Sigmoid colon (tissue), 7 donors: ENCODE measurements around the gene DAPL1. TPM values are rescaled to one million over a fixed set of nuclear protein-coding genes. Genes with fewer than 3 reads are reported as not detected.

Experiments
- DNase-seq: peaks from one replicate; pipeline ENCODE4 v3.0.0-alpha.2; 2019
- H3K27ac ChIP-seq, 4 donors: fragments of 200-600 bp; sonication (generic); one replicate each; pipeline ENCODE4 v1.5.1; 2016 to 2019; ENCODE audit warnings: mild to moderate bottlenecking in 1 of 4
- H3K27me3 ChIP-seq, 3 donors: fragments of 200-600 bp; sonication (generic); one replicate each; pipeline ENCODE4 v1.5.1; 2019; ENCODE audit warnings: mild to moderate bottlenecking in 1 of 3
- H3K36me3 ChIP-seq, 4 donors: fragments of 200-600 bp; sonication (generic); one replicate each; pipeline ENCODE4 v1.5.1; 2016 to 2019
- H3K4me1 ChIP-seq, 4 donors: fragments of 200-600 bp; sonication (generic); one replicate each; pipeline ENCODE4 v1.5.1; 2017 to 2019
- H3K4me3 ChIP-seq, 4 donors: fragments of 200-600 bp; sonication (generic); one replicate each; pipeline ENCODE4 v1.5.1; 2017 to 2019; ENCODE audit warnings: mild to moderate bottlenecking in 2 of 4, moderate library complexity in 1 of 4
- H3K9me3 ChIP-seq, 4 donors: fragments of 200-600 bp in 3 of 4; sonication (generic) in 3 of 4; one replicate each; pipeline versions ENCODE4 v1.5.1 to v1.6.1; 2013 to 2019
- EP300 ChIP-seq, 4 donors: sonication (generic); formaldehyde crosslinking; IDR thresholded peaks; one replicate each; pipeline ENCODE4 v1.6.1; 2017; ENCODE audit warnings: antibody characterized with exemption in 4 of 4
- POLR2A ChIP-seq, 2 donors: fragments of 450-650 bp; IDR thresholded peaks; one replicate each; pipeline ENCODE4 v1.6.1; 2016; ENCODE audit warnings: antibody characterized with exemption in 2 of 2, mild to moderate bottlenecking in 2 of 2, moderate library complexity in 2 of 2
- POLR2AphosphoS5 ChIP-seq, 4 donors: sonication (generic); formaldehyde crosslinking; IDR thresholded peaks; one replicate each; pipeline ENCODE4 v1.6.1; 2017; ENCODE audit warnings: antibody characterized with exemption in 4 of 4
- WGBS, 2 donors: extraction: QIAGEN DNeasy Blood & Tissue Kit; methylation state at CpG; one replicate each; pipeline ENCODE4 v1.1.7; 2013; 5-methylcytosine and 5-hydroxymethylcytosine counted together
- intact Hi-C: fragments of 100-400 bp; cut with DNase I; formaldehyde crosslinking; loops from one replicate; pipeline ENCODE4 v1.15.1; 2023
- polyA plus RNA-seq, 3 donors: library from polyadenylated mRNA; stranded (reverse); fragments of 200-250 nt; gene quantifications; one replicate each; pipeline ENCODE4 v1.2.3, GENCODE V29; 2013
- total RNA-seq, 4 donors: library from RNA; depleted of rRNA; stranded (reverse); fragments of >200 nt; gene quantifications; one replicate each; pipeline ENCODE4 v1.1.0, GENCODE V29; 2016
- TF ChIP-seq, protein P1 (sequence below), 4 experiments: fragments of 450-650 bp in 3 of 4; fragments of 200-600 bp in 1 of 4; IDR thresholded peaks; one replicate each; pipeline ENCODE4 v1.5.1; 2016 to 2019; ENCODE audit warnings: antibody characterized with exemption in 4 of 4, mild to moderate bottlenecking in 3 of 4, moderate library complexity in 2 of 4
- donor health status: healthy with polysubstance abuse.
- donor health status: Bipolar disorder and iron deficiency.
- donor health status: healthy.

Gene DAPL1
- total and polyA plus RNA-seq, 7 donors, result 1.2 to 6.0 (median 4.1) TPM; not detected in 2

DNA sequence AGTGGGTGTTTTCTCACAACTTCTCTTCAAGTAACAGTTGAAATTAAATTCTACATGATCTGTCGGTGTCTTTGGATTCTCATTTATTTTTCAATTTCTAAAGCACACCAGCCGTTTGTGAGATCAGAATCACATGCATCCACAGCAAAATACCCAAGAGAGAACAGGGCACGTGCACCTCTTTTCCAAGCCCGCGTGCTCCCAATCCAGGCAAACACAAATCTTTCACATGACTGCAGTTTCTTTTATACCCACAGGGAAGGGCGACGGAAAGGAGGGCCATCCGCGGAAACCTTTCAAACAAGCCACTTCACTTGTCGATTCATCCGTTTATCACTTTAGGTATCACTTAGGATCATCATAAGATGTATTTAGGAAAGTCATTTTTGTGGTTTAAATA lies 13.0 kb upstream of the DAPL1 start:
- intact Hi-C loops, result no loop called here
- TF ChIP-seq EP300 (IDR thresholded peaks at IDR 0.05), result no peak
- TF ChIP-seq, protein P1, sequence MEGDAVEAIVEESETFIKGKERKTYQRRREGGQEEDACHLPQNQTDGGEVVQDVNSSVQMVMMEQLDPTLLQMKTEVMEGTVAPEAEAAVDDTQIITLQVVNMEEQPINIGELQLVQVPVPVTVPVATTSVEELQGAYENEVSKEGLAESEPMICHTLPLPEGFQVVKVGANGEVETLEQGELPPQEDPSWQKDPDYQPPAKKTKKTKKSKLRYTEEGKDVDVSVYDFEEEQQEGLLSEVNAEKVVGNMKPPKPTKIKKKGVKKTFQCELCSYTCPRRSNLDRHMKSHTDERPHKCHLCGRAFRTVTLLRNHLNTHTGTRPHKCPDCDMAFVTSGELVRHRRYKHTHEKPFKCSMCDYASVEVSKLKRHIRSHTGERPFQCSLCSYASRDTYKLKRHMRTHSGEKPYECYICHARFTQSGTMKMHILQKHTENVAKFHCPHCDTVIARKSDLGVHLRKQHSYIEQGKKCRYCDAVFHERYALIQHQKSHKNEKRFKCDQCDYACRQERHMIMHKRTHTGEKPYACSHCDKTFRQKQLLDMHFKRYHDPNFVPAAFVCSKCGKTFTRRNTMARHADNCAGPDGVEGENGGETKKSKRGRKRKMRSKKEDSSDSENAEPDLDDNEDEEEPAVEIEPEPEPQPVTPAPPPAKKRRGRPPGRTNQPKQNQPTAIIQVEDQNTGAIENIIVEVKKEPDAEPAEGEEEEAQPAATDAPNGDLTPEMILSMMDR (IDR thresholded peaks at IDR 0.05), result no peak
- no peak for TF ChIP-seq POLR2AphosphoS5 (IDR thresholded peaks at IDR 0.05)
- TF ChIP-seq POLR2A (IDR thresholded peaks at IDR 0.05), result no peak
- no peaks in the 10 kb centered on the region for H3K36me3 ChIP-seq
- WGBS, 2 donors, result 95 to 96% methylated on average over 11 of the region's 11 CpGs
- H3K27ac ChIP-seq, result no peak overlapping the region
- H3K9me3 ChIP-seq, result no peaks in the 10 kb centered on the region
- no peak overlapping the region for H3K4me3 ChIP-seq
- no peaks in the 10 kb centered on the region for H3K27me3 ChIP-seq
- no peaks in the 10 kb centered on the region for H3K4me1 ChIP-seq
- DNase-seq, result no peak

DNA sequence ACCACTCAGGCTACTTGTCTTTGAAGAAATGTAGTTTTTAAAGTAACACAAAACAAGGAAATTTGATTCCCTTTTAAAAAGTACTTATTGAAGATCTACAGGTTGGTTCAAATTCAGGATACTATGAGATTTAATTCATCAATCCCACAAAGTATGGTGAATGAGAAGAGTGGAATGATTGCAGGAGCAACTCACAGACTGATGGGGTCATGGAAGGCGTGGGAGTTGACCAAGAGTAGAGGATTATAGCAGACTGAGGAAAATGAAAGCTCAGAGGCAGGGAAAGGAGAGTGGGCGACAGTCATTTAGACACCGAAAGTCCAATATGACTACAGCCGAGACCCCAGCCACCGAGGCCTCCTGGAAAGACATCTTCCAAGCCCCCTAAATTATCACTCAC lies 12.5 kb upstream of the DAPL1 start:
- TF ChIP-seq EP300 (IDR thresholded peaks at IDR 0.05) (no peak), POLR2A (IDR thresholded peaks at IDR 0.05) (no peak), POLR2AphosphoS5 (IDR thresholded peaks at IDR 0.05) (no peak)
- TF ChIP-seq, protein P1 (IDR thresholded peaks at IDR 0.05), result no peak
- H3K4me3 ChIP-seq, result no peak overlapping the region
- intact Hi-C loops, result no loop called here
- no peaks in the 10 kb centered on the region for H3K9me3 ChIP-seq
- H3K4me1 ChIP-seq, result no peaks in the 10 kb centered on the region
- no peak for DNase-seq
- no peaks in the 10 kb centered on the region for H3K27me3 ChIP-seq
- H3K36me3 ChIP-seq, result no peaks in the 10 kb centered on the region
- H3K27ac ChIP-seq, result no peak overlapping the region
- WGBS, 2 donors, result 78 to 84% methylated on average over 5 of the region's 5 CpGs

DNA sequence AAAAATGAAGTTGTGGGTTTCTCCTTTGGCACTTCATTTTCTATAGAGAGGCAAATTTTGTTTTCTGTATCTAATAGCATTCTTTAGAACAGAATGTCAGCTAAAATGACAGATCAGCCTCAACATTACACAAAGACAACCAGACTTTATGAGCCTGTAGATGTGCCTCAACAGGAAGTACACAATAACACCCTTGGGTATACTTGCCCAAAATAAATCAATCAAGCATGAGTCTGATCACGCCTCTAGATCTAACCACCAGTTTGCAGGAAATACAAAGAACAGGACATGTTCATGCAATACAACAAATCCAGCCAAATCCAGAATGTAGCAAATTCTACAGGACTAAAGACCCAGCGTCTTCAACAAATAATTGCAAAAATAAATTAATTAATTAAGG lies 11.2 kb upstream of the DAPL1 start:
- 33 to 48% methylated on average over 2 of the region's 2 CpGs for WGBS, 2 donors
- no peak for DNase-seq
- Histone ChIP-seq H3K27ac (no peak overlapping the region), H3K4me1 (no peaks in the 10 kb centered on the region), H3K4me3 (no peak overlapping the region), H3K36me3 (no peaks in the 10 kb centered on the region), H3K27me3 (no peaks in the 10 kb centered on the region), H3K9me3 (no peaks in the 10 kb centered on the region)
- TF ChIP-seq POLR2A (IDR thresholded peaks at IDR 0.05) (no peak), EP300 (IDR thresholded peaks at IDR 0.05) (no peak), POLR2AphosphoS5 (IDR thresholded peaks at IDR 0.05) (no peak)
- TF ChIP-seq, protein P1 (IDR thresholded peaks at IDR 0.05), result no peak
- intact Hi-C loops, result no loop called here

DNA sequence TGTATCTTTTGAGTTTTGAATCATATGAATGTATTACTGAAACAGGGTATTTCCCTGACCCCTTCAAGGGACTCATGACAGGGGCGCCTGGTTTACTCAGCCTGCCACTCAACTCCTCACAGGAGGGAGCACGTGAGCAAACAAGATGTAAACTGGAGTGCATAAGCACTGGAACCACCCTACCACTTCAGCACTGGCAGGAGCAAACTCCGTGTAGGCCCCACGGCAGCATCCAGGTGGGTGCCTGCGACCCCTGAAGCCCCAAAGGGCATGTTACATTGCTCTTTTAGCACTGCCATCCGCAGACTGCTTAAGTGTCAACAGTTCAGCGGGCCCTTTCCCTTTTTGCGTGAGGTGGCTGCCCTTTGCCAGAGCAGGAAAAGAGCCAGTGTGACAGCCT lies 8.2 kb upstream of the DAPL1 start:
- H3K4me1 ChIP-seq, result no peaks in the 10 kb centered on the region
- TF ChIP-seq EP300 (IDR thresholded peaks at IDR 0.05) (no peak), POLR2A (IDR thresholded peaks at IDR 0.05) (no peak), POLR2AphosphoS5 (IDR thresholded peaks at IDR 0.05) (no peak)
- TF ChIP-seq, protein P1 (IDR thresholded peaks at IDR 0.05), result no peak
- WGBS, 2 donors, result 93 to 94% methylated on average over 8 of the region's 8 CpGs
- no peaks in the 10 kb centered on the region for H3K27me3 ChIP-seq
- no peaks in the 10 kb centered on the region for H3K36me3 ChIP-seq
- no peak for DNase-seq
- no peak overlapping the region for H3K27ac ChIP-seq
- H3K9me3 ChIP-seq, result no peaks in the 10 kb centered on the region
- H3K4me3 ChIP-seq, result no peak overlapping the region
- intact Hi-C loops, result no loop called here

DNA sequence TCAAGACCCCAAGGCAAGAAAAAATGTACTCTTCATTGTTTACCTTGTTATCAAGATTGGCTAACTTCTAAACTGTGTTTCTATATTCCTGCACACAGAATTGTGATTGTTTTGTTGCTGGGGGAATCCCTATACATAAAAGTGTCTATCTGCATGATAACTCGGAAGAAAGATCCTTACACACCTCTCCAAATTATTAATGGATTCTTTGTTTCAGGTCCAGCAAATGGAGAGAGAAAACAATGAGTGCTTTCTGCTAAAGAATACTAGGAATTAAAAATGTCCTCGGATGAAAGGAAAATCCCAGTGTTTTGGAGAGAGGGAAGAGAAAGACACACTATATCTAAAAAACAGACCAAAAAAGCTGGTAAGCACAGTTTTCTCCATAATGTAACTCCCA lies 6.2 kb upstream of the DAPL1 start:
- Histone ChIP-seq H3K36me3 (no peaks in the 10 kb centered on the region), H3K4me1 (no peaks in the 10 kb centered on the region), H3K27me3 (no peaks in the 10 kb centered on the region), H3K9me3 (no peaks in the 10 kb centered on the region), H3K4me3 (no peak overlapping the region), H3K27ac (no peak overlapping the region)
- intact Hi-C loops, result no loop called here
- no peak for TF ChIP-seq POLR2A (IDR thresholded peaks at IDR 0.05)
- TF ChIP-seq, protein P1 (IDR thresholded peaks at IDR 0.05), result no peak
- no peak for TF ChIP-seq POLR2AphosphoS5 (IDR thresholded peaks at IDR 0.05)
- TF ChIP-seq EP300 (IDR thresholded peaks at IDR 0.05), result no peak
- DNase-seq, result no peak
- 46 to 74% methylated on average over 2 of the region's 2 CpGs for WGBS, 2 donors
